Measurements from ENCODE around the gene CHCHD6. TPM values are rescaled to one million over a fixed set of nuclear protein-coding genes. Genes with fewer than 3 reads are reported as not detected.

CHCHD6 gene
- total and polyA plus RNA-seq, 2 donors (not counting 3 experiments of a cell fraction or from before 2014, with no cell fraction given) = 8.4 to 10.1 TPM

- H3K27ac ChIP-seq (ENCODE audit: insufficient read depth, low read depth, low read length) = no peak overlapping the region
- FAIRE-seq = no peak
- no peak overlapping the region for H3K4me3 ChIP-seq (replicated peaks in 1 of 3; ENCODE audit: insufficient read depth in 1 of 3, low read depth in 1 of 3, low read length in 3 of 3)
- H3K36me3 ChIP-seq (ENCODE audit: control insufficient read depth in 2 of 2, extremely low read depth in 1 of 2, insufficient read depth in 2 of 2, low read length in 2 of 2) = no peaks in the 10 kb centered on the region
- no peak for TF ChIP-seq JUN (IDR thresholded peaks at IDR 0.05; ENCODE audit: borderline replicate concordance, insufficient read depth, insufficient read length, low read depth)
- TF ChIP-seq POLR2A (IDR thresholded peaks at IDR 0.05; ENCODE audit: low read depth, low read length) = no peak
- TF ChIP-seq CTCF (IDR thresholded peaks at IDR 0.05; ENCODE audit: extremely low read depth in 1 of 2, insufficient read depth in 1 of 2, low read depth in 1 of 2, low read length in 2 of 2) = no peak
- TF ChIP-seq, protein P1, sequence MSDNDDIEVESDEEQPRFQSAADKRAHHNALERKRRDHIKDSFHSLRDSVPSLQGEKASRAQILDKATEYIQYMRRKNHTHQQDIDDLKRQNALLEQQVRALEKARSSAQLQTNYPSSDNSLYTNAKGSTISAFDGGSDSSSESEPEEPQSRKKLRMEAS (IDR thresholded peaks at IDR 0.05; ENCODE audit: insufficient read depth, insufficient read length) = no peak
- no peak for TF ChIP-seq MYC (IDR thresholded peaks at IDR 0.05; ENCODE audit: low read depth, low read length)
- TF ChIP-seq FOS (IDR thresholded peaks at IDR 0.05; ENCODE audit: borderline replicate concordance, insufficient read depth, low read length) = no peak
- H3K9me1 ChIP-seq (replicated peaks; ENCODE audit: control insufficient read depth, extremely low read depth, insufficient read depth, low read length) = no peaks in the 10 kb centered on the region
- no peak overlapping the region for H3K9ac ChIP-seq (replicated peaks; ENCODE audit: extremely low read depth, insufficient read depth, low read length)
- H4K20me1 ChIP-seq (replicated peaks; ENCODE audit: control insufficient read depth, extremely low read depth, insufficient read depth, low read length) = no peaks in the 10 kb centered on the region
- dilution Hi-C loops (cut with MboI; ENCODE audit: extremely low pct_ligation_motif_present, low sequenced_read_pairs) (no loop called here), intact Hi-C loops (cut with micrococcal nuclease) (no loop called here)
- DNase-seq (ENCODE audit: low read depth, low spot score) = no peak
- H2AFZ ChIP-seq (ENCODE audit: low read depth, low read length) = no peak overlapping the region
- peaks cover 11 to 18% of the 10 kb centered on the region in 2 experiments for H3K27me3 ChIP-seq (ENCODE audit: control insufficient read depth in 2 of 2, insufficient read depth in 2 of 2, low read length in 2 of 2)
- ChIA-PET POLR2A (no interaction called here), CTCF (interaction anchor here (1.3 to 5.4 kb wide), 2 partner anchors 9 to 23 kb away, joined by 3 to 35 read pairs; partner anchors contain the start of gene PLXNA1)
- H3K9me3 ChIP-seq (replicated peaks; ENCODE audit: control insufficient read depth, insufficient read depth, low read length) = no peaks in the 10 kb centered on the region
- no peaks in the 10 kb centered on the region for H3K79me2 ChIP-seq (ENCODE audit: control insufficient read depth, insufficient read depth, low read length)
- H3K4me2 ChIP-seq (ENCODE audit: insufficient read depth, low read length) = no peak overlapping the region
- no peaks in the 10 kb centered on the region for H3K4me1 ChIP-seq (ENCODE audit: control insufficient read depth, extremely low read depth, insufficient read depth, low read length)
- BruUV-seq (replicated peaks) = no TSS peak
Observed at GRCh38 chr3:126972866-126973265, 268.8 kb downstream of the CHCHD6 start.

DNA sequence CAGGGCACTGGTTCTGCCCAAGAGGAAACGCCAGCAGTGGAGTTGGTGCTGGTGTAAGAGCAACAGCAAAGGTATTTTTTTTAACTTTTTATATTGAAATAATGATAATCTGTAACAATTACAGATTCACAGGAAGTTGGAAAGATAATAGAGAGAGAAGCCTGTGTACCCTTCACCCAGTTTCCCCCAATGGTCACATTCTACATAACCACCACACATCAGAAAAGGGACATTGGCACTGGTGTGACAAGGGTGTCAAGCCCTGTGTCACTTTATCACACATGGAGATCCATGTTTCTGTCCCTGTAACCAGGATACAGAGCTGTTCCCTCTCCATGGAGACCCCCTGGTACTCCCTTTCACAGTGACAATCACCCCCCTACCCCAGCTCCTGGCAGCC is 269.8 kb downstream of the CHCHD6 start:
- Histone ChIP-seq H3K9me3 (replicated peaks; ENCODE audit: control insufficient read depth, insufficient read depth, low read length) (no peaks in the 10 kb centered on the region), H3K27ac (ENCODE audit: insufficient read depth, low read depth, low read length) (no peak overlapping the region), H2AFZ (ENCODE audit: low read depth, low read length) (no peak overlapping the region), H3K4me1 (ENCODE audit: control insufficient read depth, extremely low read depth, insufficient read depth, low read length) (no peaks in the 10 kb centered on the region), H3K9ac (replicated peaks; ENCODE audit: extremely low read depth, insufficient read depth, low read length) (no peak overlapping the region), H3K4me3 (replicated peaks in 1 of 3; ENCODE audit: insufficient read depth in 1 of 3, low read depth in 1 of 3, low read length in 3 of 3) (no peak overlapping the region), H3K9me1 (replicated peaks; ENCODE audit: control insufficient read depth, extremely low read depth, insufficient read depth, low read length) (no peaks in the 10 kb centered on the region), H3K4me2 (ENCODE audit: insufficient read depth, low read length) (no peak overlapping the region), H3K36me3 (ENCODE audit: control insufficient read depth in 2 of 2, extremely low read depth in 1 of 2, insufficient read depth in 2 of 2, low read length in 2 of 2) (no peaks in the 10 kb centered on the region), H4K20me1 (replicated peaks; ENCODE audit: control insufficient read depth, extremely low read depth, insufficient read depth, low read length) (no peaks in the 10 kb centered on the region), H3K27me3 (ENCODE audit: control insufficient read depth in 2 of 2, insufficient read depth in 2 of 2, low read length in 2 of 2) (peaks cover 11 to 20% of the 10 kb centered on the region in 2 experiments), H3K79me2 (ENCODE audit: control insufficient read depth, insufficient read depth, low read length) (no peaks in the 10 kb centered on the region)
- dilution Hi-C loops (cut with MboI; ENCODE audit: extremely low pct_ligation_motif_present, low sequenced_read_pairs) (no loop called here), intact Hi-C loops (cut with micrococcal nuclease) (no loop called here)
- no TSS peak for BruUV-seq (replicated peaks)
- ChIA-PET CTCF (interaction anchor here (1.3 to 5.4 kb wide), 2 partner anchors 8 to 22 kb away, joined by 3 to 35 read pairs; partner anchors contain the start of gene PLXNA1), POLR2A (no interaction called here)
- FAIRE-seq = no peak
- TF ChIP-seq POLR2AphosphoS5 (IDR thresholded peaks at IDR 0.05; ENCODE audit: insufficient read depth, low read depth, low read length) = no peak
- TF ChIP-seq JUN (IDR thresholded peaks at IDR 0.05; ENCODE audit: borderline replicate concordance, insufficient read depth, insufficient read length, low read depth) = no peak
- no peak for TF ChIP-seq EZH2 (IDR thresholded peaks at IDR 0.05; ENCODE audit: borderline replicate concordance, low read depth, low read length, severe bottlenecking)
- no peak for TF ChIP-seq FOS (IDR thresholded peaks at IDR 0.05; ENCODE audit: borderline replicate concordance, insufficient read depth, low read length)
- TF ChIP-seq POLR2A (IDR thresholded peaks at IDR 0.05; ENCODE audit: low read depth, low read length) = no peak
- no peak for TF ChIP-seq CTCF (IDR thresholded peaks at IDR 0.05; ENCODE audit: extremely low read depth in 1 of 2, insufficient read depth in 1 of 2, low read depth in 1 of 2, low read length in 2 of 2)
- TF ChIP-seq, protein P1 (IDR thresholded peaks at IDR 0.05; ENCODE audit: insufficient read depth, insufficient read length) = no peak
- TF ChIP-seq MYC (IDR thresholded peaks at IDR 0.05; ENCODE audit: low read depth, low read length) = no peak
- TF ChIP-seq GATA2 (IDR thresholded peaks at IDR 0.05; ENCODE audit: insufficient read depth, insufficient read length, low read depth, low read length) = no peak
- DNase-seq (ENCODE audit: low read depth, low spot score) = no peak

Measured in endothelial cell of umbilical vein (primary cell).